HG02970 (cell line): ENCODE data around the gene GANAB.
"Not testable (repeated sequence)": the region's sequence is repeated elsewhere in the genome, so short reads cannot be mapped to it uniquely, and the experiment has no call there.

ENCODE experiments used
- ATAC-seq: cut with Tn5 transposase; IDR thresholded peaks from one replicate; pipeline ENCODE4 v1.9.1; 2021; ENCODE audit warnings: mild to moderate bottlenecking, moderate library complexity, moderate number of reproducible peaks; ENCODE audit not compliant: unreplicated experiment, low FRiP score

GANAB gene

GRCh38 chr11:62645946-62646824 lies at the start of gene GANAB:
GANAB (minus strand) TSS chr11:62646613; CDS start chr11:62646599, 14 bp downstream.
- peak; percentile 82 for ATAC-seq

DNA sequence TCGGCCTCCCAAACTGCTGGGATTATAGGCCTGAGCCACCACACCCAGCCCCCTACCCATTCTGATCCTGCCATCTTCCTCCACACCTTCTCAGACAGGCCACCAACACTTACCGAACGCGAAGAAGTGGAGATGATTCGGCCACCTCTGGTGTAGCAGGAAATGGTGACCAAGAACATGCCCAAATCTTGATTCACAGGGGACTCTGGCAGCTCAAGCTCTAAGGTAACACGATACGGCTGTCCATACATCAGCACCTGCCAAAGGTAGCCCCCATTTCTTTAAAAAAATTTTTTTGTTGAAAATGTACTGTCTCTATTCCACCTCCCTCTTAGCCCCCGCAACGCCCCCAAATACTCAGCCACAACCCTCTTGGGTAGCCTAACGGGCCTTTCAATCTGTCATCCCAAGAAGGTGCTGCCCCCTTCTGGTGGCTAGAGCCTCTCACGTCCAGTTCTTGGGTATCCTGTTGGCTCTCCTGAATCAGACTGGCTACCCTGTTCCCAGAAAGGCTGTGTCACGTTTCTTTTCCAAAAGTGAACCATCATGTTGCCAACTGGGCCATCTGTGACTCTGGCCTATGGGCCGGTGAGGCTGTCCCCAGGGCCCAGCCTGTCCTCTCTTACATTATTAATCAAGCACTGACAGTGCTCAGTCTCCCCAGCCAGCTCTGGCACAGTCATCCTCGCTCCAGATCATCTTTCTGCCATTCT lies 48.2 kb upstream of the GANAB start:
- ATAC-seq, result no peak

GRCh38 chr11:62693624-62694023 lies 47.2 kb upstream of the GANAB start:
- not testable (repeated sequence) for ATAC-seq

GRCh38 chr11:62689421-62690183 lies 43.2 kb upstream of the GANAB start, which contains the start of gene LRRN4CL:
LRRN4CL (minus strand) TSS chr11:62689530; CDS start chr11:62688508, 1,022 bp downstream.
- no peak for ATAC-seq

DNA sequence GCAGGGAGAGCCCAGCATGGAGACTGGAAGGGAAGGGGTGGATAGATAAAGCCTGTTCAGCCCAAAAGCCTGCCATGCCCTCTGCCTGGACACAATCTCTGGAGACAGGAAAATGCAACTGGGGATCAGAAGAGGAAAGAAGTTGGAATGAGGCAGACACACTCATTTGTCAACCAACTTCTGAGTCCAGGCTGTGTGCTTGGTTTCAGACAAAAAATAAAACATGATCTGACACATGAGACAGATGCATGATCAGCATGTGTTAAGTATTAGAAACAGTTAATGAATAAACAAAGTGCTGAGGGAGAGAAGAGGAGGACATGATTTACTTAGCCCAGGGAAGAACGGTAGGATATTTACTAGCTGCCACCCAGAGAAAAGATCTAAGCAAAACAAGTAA lies 42.1 kb upstream of the GANAB start:
- no peak for ATAC-seq

GRCh38 chr11:62687508-62688396 lies 41.3 kb upstream of the GANAB start:
- ATAC-seq, result no peak

- ATAC-seq, result no peak
Measured at GRCh38 chr11:62682518-62682917, 36.1 kb upstream of the GANAB start.

DNA sequence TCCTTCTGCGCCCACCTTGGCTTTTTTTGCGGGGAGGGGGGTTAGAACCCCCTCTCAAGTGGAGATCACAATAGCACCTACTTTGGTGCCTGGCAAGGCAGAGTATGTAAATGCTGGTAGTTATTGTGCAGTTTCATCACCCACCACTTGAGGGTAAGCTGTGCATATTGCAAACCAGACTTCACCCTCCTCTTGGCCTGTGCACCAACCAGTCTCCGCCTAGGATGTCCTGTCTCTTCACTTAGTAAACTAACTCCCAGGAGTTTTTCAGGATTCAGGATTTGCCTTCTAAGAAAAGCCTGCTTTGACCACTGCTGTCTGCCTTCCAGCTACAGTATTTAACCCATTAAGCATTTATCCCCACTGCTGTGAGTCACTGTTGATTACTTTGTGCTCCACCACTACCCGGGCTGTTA lies 34.4 kb upstream of the GANAB start:
- no peak for ATAC-seq

- peak; percentile 59 for ATAC-seq
Measured at GRCh38 chr11:62678770-62679696, 32.6 kb upstream of the GANAB start, which contains the start of gene UBXN1. UBXN1 (minus strand) TSS chr11:62679073; CDS start chr11:62678923, 150 bp downstream.

GRCh38 chr11:62678433-62678769 lies 32.0 kb upstream of the GANAB start:
- peak; percentile 19 for ATAC-seq

DNA sequence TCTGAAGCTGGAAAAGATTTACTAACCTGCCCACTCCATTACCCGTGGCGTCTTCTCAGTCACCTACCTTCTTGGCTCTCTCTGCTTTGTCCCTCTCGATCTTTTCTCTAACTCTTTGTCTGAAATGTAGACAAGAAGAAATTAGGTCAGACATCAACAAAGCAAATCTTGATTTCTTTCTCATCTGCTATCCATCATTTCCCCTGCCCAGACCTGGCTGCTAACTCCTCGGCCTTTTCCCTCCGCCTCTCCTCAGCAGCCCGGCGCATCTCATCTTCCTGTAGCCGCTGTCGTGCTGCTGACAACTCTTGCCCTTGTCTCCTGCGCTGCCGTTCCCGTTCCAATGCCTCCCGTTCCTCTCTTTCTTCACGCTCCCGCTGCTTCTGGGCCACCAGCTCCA lies 31.3 kb upstream of the GANAB start:
- no peak for ATAC-seq

DNA sequence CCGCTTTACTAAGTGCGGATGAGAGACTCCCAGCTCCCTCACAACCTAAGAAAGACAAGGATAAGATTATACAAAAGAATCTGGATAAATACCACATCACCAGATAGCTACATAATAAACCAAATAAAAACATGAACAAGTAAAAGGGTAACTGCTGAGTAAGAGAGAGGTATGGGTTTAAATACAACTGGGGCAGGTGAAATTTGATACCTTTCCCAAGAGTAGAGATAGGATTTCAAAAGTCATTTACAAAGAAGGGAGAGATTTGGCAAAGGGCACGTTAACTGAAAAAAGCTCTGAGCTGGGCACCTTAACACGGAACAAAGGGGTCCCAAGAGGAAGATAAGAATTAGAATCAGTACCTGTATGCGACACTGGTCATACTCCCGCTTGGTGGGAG lies 30.7 kb upstream of the GANAB start:
- ATAC-seq, result no peak

GRCh38 chr11:62676698-62677097 lies 30.3 kb upstream of the GANAB start:
- no peak for ATAC-seq

- not testable (repeated sequence) for ATAC-seq
Measured at GRCh38 chr11:62675415-62675814, 29.0 kb upstream of the GANAB start.

DNA sequence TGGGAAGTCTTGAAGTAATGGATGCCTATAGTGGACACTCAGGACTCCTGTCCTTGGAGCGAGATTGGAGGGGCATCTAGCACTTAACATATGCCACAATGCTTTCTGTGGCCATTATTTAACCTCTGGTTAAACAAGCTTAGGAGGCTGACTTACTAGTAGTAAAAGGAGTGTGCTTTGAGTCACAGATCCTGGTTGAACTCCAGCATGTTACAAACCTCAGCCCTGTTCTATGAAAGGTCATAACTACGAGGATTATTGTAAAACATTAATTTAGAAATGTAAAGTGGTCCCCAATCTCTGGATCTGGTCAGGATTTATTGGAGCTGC lies 26.7 kb upstream of the GANAB start:
- no peak for ATAC-seq

DNA sequence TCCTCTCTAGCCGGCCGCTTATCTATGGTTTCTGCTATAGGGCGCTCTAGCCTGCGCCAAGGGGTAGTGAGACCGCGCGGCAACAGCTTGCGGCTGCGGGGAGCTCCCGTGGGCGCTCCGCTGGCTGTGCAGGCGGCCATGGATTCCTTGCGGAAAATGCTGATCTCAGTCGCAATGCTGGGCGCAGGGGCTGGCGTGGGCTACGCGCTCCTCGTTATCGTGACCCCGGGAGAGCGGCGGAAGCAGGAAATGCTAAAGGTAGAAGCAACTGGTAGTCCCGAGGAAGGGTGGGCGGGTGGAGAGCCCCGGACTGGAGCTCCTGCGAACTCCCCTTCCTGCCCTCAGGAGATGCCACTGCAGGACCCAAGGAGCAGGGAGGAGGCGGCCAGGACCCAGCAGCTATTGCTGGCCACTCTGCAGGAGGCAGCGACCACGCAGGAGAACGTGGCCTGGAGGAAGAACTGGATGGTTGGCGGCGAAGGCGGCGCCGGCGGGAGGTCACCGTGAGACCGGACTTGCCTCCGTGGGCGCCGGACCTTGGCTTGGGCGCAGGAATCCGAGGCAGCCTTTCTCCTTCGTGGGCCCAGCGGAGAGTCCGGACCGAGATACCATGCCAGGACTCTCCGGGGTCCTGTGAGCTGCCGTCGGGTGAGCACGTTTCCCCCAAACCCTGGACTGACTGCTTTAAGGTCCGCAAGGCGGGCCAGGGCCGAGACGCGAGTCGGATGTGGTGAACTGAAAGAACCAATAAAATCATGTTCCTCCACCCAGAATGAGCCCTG lies 25.4 kb upstream of the GANAB start, which contains the start of the genes LBHD1 and UQCC3:
Gene LBHD1, minus strand, starts transcription at position 660 of the 782 bp plus-strand sequence. CDS start 2,236 bp downstream, outside the sequence.
Gene UQCC3, plus strand, starts transcription at position 66 of the 782 bp plus-strand sequence. Its CDS starts 73 bp downstream, at position 139.
- ATAC-seq, result no peak

- ATAC-seq, result no peak
Measured at GRCh38 chr11:62671236-62671607, 24.8 kb upstream of the GANAB start.
